Endothelial cell (in vitro differentiated cells): ENCODE data around the gene RNF126. TPM values are rescaled to one million over a fixed set of nuclear protein-coding genes. Genes with fewer than 3 reads are reported as not detected.

ENCODE experiments used
- DNase-seq: peaks from one replicate; pipeline ENCODE4 v3.0.0; 2021; ENCODE audit warnings: low spot score
- H3K27ac Mint-ChIP-seq: one replicate; pipeline ENCODE4 v1.8.0; 2021; ENCODE audit warnings: mixed read lengths, inconsistent platforms; ENCODE audit not compliant: unreplicated experiment
- H3K27me3 Mint-ChIP-seq: one replicate; pipeline ENCODE4 v1.8.0; 2021; ENCODE audit warnings: mild to moderate bottlenecking, moderate library complexity, mixed read lengths, inconsistent platforms; ENCODE audit not compliant: unreplicated experiment
- H3K36me3 Mint-ChIP-seq: one replicate; pipeline ENCODE4 v1.8.0; 2021; ENCODE audit warnings: mild to moderate bottlenecking, low read depth, mixed read lengths, inconsistent platforms; ENCODE audit not compliant: unreplicated experiment
- H3K4me1 Mint-ChIP-seq: one replicate; pipeline ENCODE4 v1.8.0; 2021; ENCODE audit warnings: mild to moderate bottlenecking, mixed read lengths, inconsistent platforms; ENCODE audit not compliant: unreplicated experiment
- H3K4me3 Mint-ChIP-seq: one replicate; pipeline ENCODE4 v1.8.0; 2021; ENCODE audit warnings: mild to moderate bottlenecking, mixed read lengths, inconsistent platforms; ENCODE audit not compliant: unreplicated experiment
- H3K9me3 Mint-ChIP-seq: one replicate; pipeline ENCODE4 v1.8.0; 2021; ENCODE audit warnings: mixed read lengths, inconsistent platforms; ENCODE audit not compliant: unreplicated experiment
- CTCF ChIP-seq: fragments of 200-600 bp; sonication (generic); IDR thresholded peaks from one replicate; pipeline ENCODE4 v1.5.0; 2021; ENCODE audit warnings: antibody characterized with exemption; ENCODE audit not compliant: unreplicated experiment
- total RNA-seq: library from RNA; stranded (reverse); fragmentation: NEBNext Ultra II Directional; extraction: Animal tissue kit (Norgen Biotek cat#: 25700); gene quantifications from one replicate; pipeline ENCODE4 v1.2.1, GENCODE V29; 2021; ENCODE audit not compliant: unreplicated experiment

Gene RNF126
- total RNA-seq, 1 donor from 2014 or later: 41.7 TPM

DNA sequence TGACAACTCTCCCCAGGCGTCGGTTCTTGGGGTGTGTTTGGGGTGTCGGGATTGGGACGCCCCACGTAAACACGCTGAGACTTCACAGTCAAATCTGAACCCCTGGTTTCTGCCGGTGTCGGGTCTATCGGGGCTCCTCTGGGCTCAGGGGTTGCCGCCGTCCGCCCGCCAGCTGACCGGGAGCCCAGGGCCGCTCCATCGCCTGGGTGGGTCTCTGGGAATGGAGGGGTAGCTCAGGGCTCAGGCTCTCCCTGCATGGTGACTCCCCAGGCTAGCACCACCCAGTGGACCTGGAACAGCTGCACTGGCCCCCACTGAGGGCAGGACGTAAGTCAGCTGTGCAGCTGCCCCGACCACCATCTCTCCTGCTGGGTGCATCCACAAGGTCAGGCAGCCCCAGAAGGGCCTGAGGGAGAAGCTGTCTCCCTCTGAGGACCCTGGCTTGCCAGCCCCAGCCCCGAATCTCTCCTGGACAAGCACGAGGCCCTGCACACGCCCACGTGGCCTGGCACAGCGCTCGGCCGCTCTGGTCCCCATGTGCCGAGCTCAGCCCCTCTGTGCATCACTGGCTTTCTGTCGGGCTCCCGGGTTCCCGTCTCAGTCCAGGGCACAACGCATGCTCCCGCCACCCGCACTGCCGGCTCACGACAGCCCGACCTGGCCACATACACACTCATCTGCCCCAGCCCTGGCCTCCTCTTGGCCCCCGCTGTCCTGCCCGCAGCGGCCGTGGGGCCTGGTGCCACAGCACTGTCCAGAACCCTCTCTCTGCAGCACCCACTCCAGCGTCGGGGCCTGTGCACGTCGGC, 6.1 kb downstream of the RNF126 start:
- Mint-ChIP-seq H3K36me3 (peaks cover 4% of the 10 kb centered on the region), H3K4me3 (no peak overlapping the region), H3K4me1 (peaks cover 8% of the 10 kb centered on the region), H3K9me3 (no peaks in the 10 kb centered on the region), H3K27me3 (peaks cover 9% of the 10 kb centered on the region), H3K27ac (no peak overlapping the region)
- no peak for TF ChIP-seq CTCF
- DNase-seq: no peak

- Mint-ChIP-seq H3K4me3 (no peak overlapping the region), H3K27ac (no peak overlapping the region), H3K9me3 (no peaks in the 10 kb centered on the region), H3K36me3 (peaks cover 4% of the 10 kb centered on the region), H3K27me3 (peaks cover 5% of the 10 kb centered on the region), H3K4me1 (no peaks in the 10 kb centered on the region)
- no peak for DNase-seq
- no peak for TF ChIP-seq CTCF
Measured at GRCh38 chr19:655691-656090, 7.3 kb downstream of the RNF126 start.

DNA sequence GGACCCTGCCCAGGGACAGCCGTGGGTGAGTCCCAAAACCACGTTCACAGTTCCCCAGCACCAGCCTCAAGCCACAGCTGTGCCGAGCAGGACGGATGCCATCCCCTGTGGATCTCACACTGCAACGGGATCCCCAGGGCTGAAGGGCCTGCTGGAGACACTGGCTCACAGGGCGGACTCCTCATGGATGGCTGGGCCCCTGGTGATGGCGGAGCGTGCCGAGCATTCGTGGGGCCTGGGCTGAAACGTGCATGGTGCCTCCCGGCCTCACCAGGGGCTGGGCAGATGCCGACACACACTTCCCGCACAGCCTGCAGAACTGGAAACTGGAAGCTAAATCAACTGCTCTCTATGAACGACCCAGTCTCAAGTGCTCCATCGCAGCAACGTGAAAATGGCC, 9.6 kb downstream of the RNF126 start:
- Mint-ChIP-seq H3K4me3 (peak overlapping the region; percentile 47), H3K36me3 (peaks cover 4% of the 10 kb centered on the region), H3K9me3 (no peaks in the 10 kb centered on the region), H3K27me3 (peaks cover 5% of the 10 kb centered on the region), H3K27ac (no peak overlapping the region), H3K4me1 (no peaks in the 10 kb centered on the region)
- no peak for DNase-seq
- TF ChIP-seq CTCF: no peak

DNA sequence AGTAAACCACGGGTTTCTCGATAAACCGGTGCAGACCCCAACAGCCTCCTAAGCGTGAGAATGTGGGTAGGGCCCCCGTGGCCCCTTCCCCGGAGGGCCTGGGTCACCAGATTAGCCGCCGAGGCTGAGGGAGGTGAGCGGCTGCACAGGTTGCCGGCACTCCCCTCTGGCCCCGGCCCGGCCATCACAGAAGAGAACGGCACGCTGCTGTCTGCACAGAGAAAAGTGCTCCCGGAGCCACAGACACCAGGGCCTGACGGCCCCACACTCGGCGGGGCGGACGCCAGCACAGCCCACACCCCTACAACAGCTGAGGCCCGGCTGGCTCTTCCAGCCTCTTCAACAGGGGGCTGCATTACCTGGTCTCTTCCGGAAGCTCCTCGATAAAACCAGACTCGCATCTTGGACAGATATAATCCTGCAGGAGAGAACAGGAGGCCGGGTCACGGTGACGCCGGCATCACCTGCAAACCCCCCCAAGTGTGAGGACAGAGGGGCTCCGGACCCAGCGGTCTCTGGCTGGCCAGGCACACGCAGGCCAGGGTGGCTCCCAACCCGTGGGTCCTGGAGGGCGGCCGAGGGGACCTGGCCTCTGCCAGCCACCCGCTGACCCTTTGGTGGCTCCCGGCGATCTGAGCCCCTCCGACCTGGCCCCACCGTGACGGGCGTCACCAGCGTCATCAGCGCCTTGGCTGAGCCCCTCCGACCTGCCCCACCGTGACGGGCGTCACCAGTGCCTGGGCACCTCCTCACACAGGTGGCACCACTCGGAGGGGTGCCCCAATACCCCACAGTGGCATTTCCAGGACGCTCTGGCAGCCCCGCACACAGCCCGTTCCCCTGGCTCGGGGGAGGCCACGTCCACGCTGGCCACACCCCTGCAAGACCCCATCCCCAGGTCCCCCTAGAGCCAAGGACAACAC, 10.3 kb downstream of the RNF126 start:
- H3K27ac Mint-ChIP-seq: no peak overlapping the region
- H3K36me3 Mint-ChIP-seq: peaks cover 4% of the 10 kb centered on the region
- no peak for TF ChIP-seq CTCF
- H3K9me3 Mint-ChIP-seq: no peaks in the 10 kb centered on the region
- H3K27me3 Mint-ChIP-seq: peaks cover 5% of the 10 kb centered on the region
- no peaks in the 10 kb centered on the region for H3K4me1 Mint-ChIP-seq
- no peak for DNase-seq
- no peak overlapping the region for H3K4me3 Mint-ChIP-seq

- H3K4me1 Mint-ChIP-seq: no peaks in the 10 kb centered on the region
- no peak for DNase-seq
- no peak overlapping the region for H3K4me3 Mint-ChIP-seq
- H3K27me3 Mint-ChIP-seq: peaks cover 5% of the 10 kb centered on the region
- no peak overlapping the region for H3K27ac Mint-ChIP-seq
- TF ChIP-seq CTCF: no peak
- no peaks in the 10 kb centered on the region for H3K9me3 Mint-ChIP-seq
- H3K36me3 Mint-ChIP-seq: peaks cover 4% of the 10 kb centered on the region
Measured at GRCh38 chr19:651991-652390, 11.0 kb downstream of the RNF126 start.
